Measurements from ENCODE around the gene IREB2. TPM values are rescaled to one million over a fixed set of nuclear protein-coding genes. Genes with fewer than 3 reads are reported as not detected.

Gene IREB2
- total and polyA plus RNA-seq, 3 experiments from 2014 or later = 18.5 to 69.3 (median 62.2) TPM

- DNase-seq = no peak
- no peak overlapping the region for H3K4me3 Mint-ChIP-seq
- Histone ChIP-seq H3K36me3 (ENCODE audit: insufficient read depth, low read length) (peaks cover 27% of the 10 kb centered on the region), H3K9me3 (ENCODE audit: low read length) (no peaks in the 10 kb centered on the region), H3K27me3 (ENCODE audit: insufficient read depth, low read length, poor library complexity, severe bottlenecking) (no peaks in the 10 kb centered on the region), H3K27ac (ENCODE audit: low read depth, low read length) (no peak overlapping the region), H3K4me1 (ENCODE audit: insufficient read depth, low read length) (no peaks in the 10 kb centered on the region), H3K4me3 (ENCODE audit: low read length) (no peak overlapping the region)
- no peaks in the 10 kb centered on the region for H3K9me3 Mint-ChIP-seq
- H3K27ac Mint-ChIP-seq = no peak overlapping the region
- peaks cover 3 to 66% (median 9%) of the 10 kb centered on the region in 3 donors for H3K36me3 Mint-ChIP-seq
- ChIA-PET CTCF (no interaction called here), POLR2A (no interaction called here)
- H3K27me3 Mint-ChIP-seq = no peaks in the 10 kb centered on the region
- no peaks in the 10 kb centered on the region for H3K4me1 Mint-ChIP-seq
These were observed 39.3 kb downstream of the IREB2 start for GRCh38 chr15:78477295-78477694.

- Histone ChIP-seq H3K4me1 (ENCODE audit: insufficient read depth, low read length) (no peaks in the 10 kb centered on the region), H3K27me3 (ENCODE audit: insufficient read depth, low read length, poor library complexity, severe bottlenecking) (no peaks in the 10 kb centered on the region), H3K4me3 (ENCODE audit: low read length) (no peak overlapping the region), H3K36me3 (ENCODE audit: insufficient read depth, low read length) (peaks cover 28% of the 10 kb centered on the region), H3K9me3 (ENCODE audit: low read length) (no peaks in the 10 kb centered on the region), H3K27ac (ENCODE audit: low read depth, low read length) (no peak overlapping the region)
- ChIA-PET POLR2A (interaction anchor here (0.7 kb wide), 1 partner anchor 48 kb away, joined by 6 read pairs; no protein-coding TSS in a partner anchor), CTCF (no interaction called here)
- Mint-ChIP-seq H3K4me1 (no peaks in the 10 kb centered on the region), H3K36me3 (peaks cover 3 to 67% (median 15%) of the 10 kb centered on the region in 3 donors), H3K27me3 (no peaks in the 10 kb centered on the region), H3K27ac (no peak overlapping the region), H3K9me3 (no peaks in the 10 kb centered on the region), H3K4me3 (no peak overlapping the region)
- DNase-seq = no peak
These were observed 41.6 kb downstream of the IREB2 start for GRCh38 chr15:78479650-78480049.

GRCh38 chr15:78481917-78482316, 43.9 kb downstream of the IREB2 start:
- Mint-ChIP-seq H3K27me3 (no peaks in the 10 kb centered on the region), H3K36me3 (peaks cover 0 to 75% (median 15%) of the 10 kb centered on the region in 3 donors), H3K27ac (peak overlapping the region in 2 of 8 donors; percentile 33 to 64), H3K4me1 (no peaks in the 10 kb centered on the region), H3K9me3 (no peaks in the 10 kb centered on the region), H3K4me3 (no peak overlapping the region)
- H3K36me3 ChIP-seq (ENCODE audit: insufficient read depth, low read length) = peaks cover 34% of the 10 kb centered on the region
- ChIA-PET POLR2A (no interaction called here), CTCF (no interaction called here)
- no peaks in the 10 kb centered on the region for H3K27me3 ChIP-seq (ENCODE audit: insufficient read depth, low read length, poor library complexity, severe bottlenecking)
- no peak overlapping the region for H3K27ac ChIP-seq (ENCODE audit: low read depth, low read length)
- no peaks in the 10 kb centered on the region for H3K9me3 ChIP-seq (ENCODE audit: low read length)
- no peak for DNase-seq
- no peaks in the 10 kb centered on the region for H3K4me1 ChIP-seq (ENCODE audit: insufficient read depth, low read length)
- H3K4me3 ChIP-seq (ENCODE audit: low read length) = no peak overlapping the region

- Histone ChIP-seq H3K4me1 (ENCODE audit: insufficient read depth, low read length) (peaks cover 3% of the 10 kb centered on the region), H3K9me3 (ENCODE audit: low read length) (no peaks in the 10 kb centered on the region), H3K27me3 (ENCODE audit: insufficient read depth, low read length, poor library complexity, severe bottlenecking) (no peaks in the 10 kb centered on the region), H3K4me3 (ENCODE audit: low read length) (no peak overlapping the region), H3K27ac (ENCODE audit: low read depth, low read length) (no peak overlapping the region), H3K36me3 (ENCODE audit: insufficient read depth, low read length) (peaks cover 18% of the 10 kb centered on the region)
- Mint-ChIP-seq H3K27ac (peak overlapping the region in 4 of 8 donors; percentile 4 to 54 (median 24)), H3K27me3 (no peaks in the 10 kb centered on the region), H3K36me3 (peaks cover 6 to 89% (median 39%) of the 10 kb centered on the region in 3 donors), H3K4me1 (peaks cover 3 to 13% (median 10%) of the 10 kb centered on the region in 3 donors), H3K9me3 (no peaks in the 10 kb centered on the region), H3K4me3 (no peak overlapping the region)
- DNase-seq = no peak
- POLR2A ChIA-PET = no interaction called here
- CTCF ChIA-PET = no interaction called here
These were observed 54.9 kb downstream of the IREB2 start for GRCh38 chr15:78492872-78493271.

DNA sequence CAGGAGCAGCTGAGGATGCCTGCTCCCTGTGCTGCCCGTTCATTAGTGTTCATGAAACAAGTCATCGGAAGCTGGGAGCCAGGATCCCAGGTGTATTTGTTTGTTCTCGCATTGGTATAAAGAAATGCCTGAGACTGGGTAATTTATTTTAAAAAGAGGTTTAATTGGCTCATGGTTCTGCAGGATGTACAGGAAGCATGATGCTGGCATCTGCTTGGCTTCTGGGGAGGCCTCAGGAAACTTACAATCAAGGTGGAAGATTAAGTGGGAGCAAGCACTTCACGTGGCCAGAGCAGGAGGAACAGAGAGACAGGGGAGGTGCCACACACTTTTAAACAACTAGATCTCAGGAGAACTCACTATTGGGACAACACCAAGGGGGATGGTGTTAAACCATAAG, 63.8 kb downstream of the IREB2 start:
- no peaks in the 10 kb centered on the region for H3K27me3 ChIP-seq (ENCODE audit: insufficient read depth, low read length, poor library complexity, severe bottlenecking)
- H3K36me3 Mint-ChIP-seq = peaks cover 8 to 43% (median 14%) of the 10 kb centered on the region in 3 donors
- H3K4me1 Mint-ChIP-seq = peaks cover 3 to 6% (median 4%) of the 10 kb centered on the region in 3 donors
- POLR2A ChIA-PET = no interaction called here
- H3K36me3 ChIP-seq (ENCODE audit: insufficient read depth, low read length) = no peaks in the 10 kb centered on the region
- DNase-seq = no peak
- H3K9me3 ChIP-seq (ENCODE audit: low read length) = no peaks in the 10 kb centered on the region
- H3K9me3 Mint-ChIP-seq = peaks cover 0 to 4% (median 0%) of the 10 kb centered on the region in 5 donors
- no peak overlapping the region for H3K27ac ChIP-seq (ENCODE audit: low read depth, low read length)
- CTCF ChIA-PET = no interaction called here
- H3K4me3 ChIP-seq (ENCODE audit: low read length) = no peak overlapping the region
- H3K27me3 Mint-ChIP-seq = peaks cover 0 to under 1% of the 10 kb centered on the region in 2 donors
- no peak overlapping the region for H3K4me3 Mint-ChIP-seq
- H3K4me1 ChIP-seq (ENCODE audit: insufficient read depth, low read length) = no peaks in the 10 kb centered on the region
- peak overlapping the region in 2 of 8 donors; percentile 14 to 23 for H3K27ac Mint-ChIP-seq

GRCh38 chr15:78502641-78503040, 64.6 kb downstream of the IREB2 start:
- H3K27ac ChIP-seq (ENCODE audit: low read depth, low read length) = no peak overlapping the region
- Mint-ChIP-seq H3K27ac (peak overlapping the region in 1 of 8 donors; percentile 23), H3K4me1 (peaks cover 5 to 10% (median 8%) of the 10 kb centered on the region in 3 donors), H3K4me3 (no peak overlapping the region), H3K27me3 (peaks cover 0 to 3% of the 10 kb centered on the region in 2 donors), H3K9me3 (peaks cover 0 to 4% (median 0%) of the 10 kb centered on the region in 5 donors), H3K36me3 (peaks cover 6 to 40% (median 14%) of the 10 kb centered on the region in 3 donors)
- ChIA-PET CTCF (no interaction called here), POLR2A (no interaction called here)
- no peaks in the 10 kb centered on the region for H3K36me3 ChIP-seq (ENCODE audit: insufficient read depth, low read length)
- H3K4me1 ChIP-seq (ENCODE audit: insufficient read depth, low read length) = peaks cover under 1% of the 10 kb centered on the region
- H3K4me3 ChIP-seq (ENCODE audit: low read length) = no peak overlapping the region
- no peak for DNase-seq
- H3K27me3 ChIP-seq (ENCODE audit: insufficient read depth, low read length, poor library complexity, severe bottlenecking) = no peaks in the 10 kb centered on the region
- no peaks in the 10 kb centered on the region for H3K9me3 ChIP-seq (ENCODE audit: low read length)

DNA sequence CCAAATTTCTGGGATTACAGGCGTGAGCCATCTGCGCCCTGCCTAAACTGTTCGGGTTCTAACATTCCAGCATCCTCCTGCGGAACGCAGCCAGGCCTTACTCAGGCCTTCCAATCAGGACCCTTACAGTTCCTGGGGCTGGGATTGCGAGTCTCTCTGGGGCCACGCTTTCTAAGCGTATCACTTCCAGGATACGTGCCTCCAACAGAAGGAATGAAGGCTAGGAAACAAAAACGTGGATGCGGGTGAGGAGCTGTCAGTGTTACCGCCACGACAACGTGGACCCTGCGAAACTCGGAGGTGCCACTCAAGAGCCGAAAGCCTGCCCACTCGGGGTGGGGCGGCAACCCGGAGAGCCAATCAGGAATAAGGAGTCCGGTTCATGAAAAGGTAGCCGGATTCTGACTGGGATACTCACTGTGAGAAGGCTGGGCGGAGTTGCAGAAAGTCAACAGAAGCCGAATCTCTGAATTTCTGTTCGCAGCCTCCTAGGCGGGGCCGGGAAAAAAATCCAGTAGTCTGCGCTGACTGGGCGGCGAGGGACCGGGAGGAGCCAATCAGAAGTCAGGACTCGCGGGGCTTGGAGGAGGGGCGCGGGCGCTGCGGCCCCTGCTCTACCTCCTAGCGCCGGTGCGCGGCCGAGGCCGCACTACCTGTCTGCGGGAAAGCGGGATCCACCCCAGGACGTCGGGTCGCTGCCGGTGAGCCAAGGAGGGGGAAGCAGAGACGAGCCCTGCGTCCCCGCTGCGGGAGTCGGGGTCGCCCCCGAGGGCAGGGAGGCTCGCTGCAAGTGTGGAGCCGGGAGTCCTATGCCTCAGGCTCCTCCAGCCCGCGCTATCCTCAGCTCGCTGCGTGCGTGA, 69.2 kb downstream of the IREB2 start, which contains the start of gene HYKK:
TSS of gene HYKK (plus strand) at position 607 of the 860 bp plus-strand sequence. CDS start 5,512 bp downstream, outside the sequence.
- Mint-ChIP-seq H3K36me3 (peaks cover 0 to 6% (median 0%) of the 10 kb centered on the region in 3 donors), H3K27ac (peak within 1 kb of the TSS in 7 of 8 donors; percentile 28 to 86 (median 68)), H3K4me1 (peaks cover 17 to 27% (median 25%) of the 10 kb centered on the region in 3 donors), H3K9me3 (no peaks in the 10 kb centered on the region), H3K27me3 (peaks cover 4 to 6% of the 10 kb centered on the region in 2 donors), H3K4me3 (peak within 1 kb of the TSS; percentile 87 to 94 (median 93))
- Histone ChIP-seq H3K4me1 (ENCODE audit: insufficient read depth, low read length) (peaks cover 9% of the 10 kb centered on the region), H3K4me3 (ENCODE audit: low read length) (peak within 1 kb of the TSS; percentile 83), H3K36me3 (ENCODE audit: insufficient read depth, low read length) (no peaks in the 10 kb centered on the region), H3K9me3 (ENCODE audit: low read length) (no peaks in the 10 kb centered on the region), H3K27me3 (ENCODE audit: insufficient read depth, low read length, poor library complexity, severe bottlenecking) (no peaks in the 10 kb centered on the region), H3K27ac (ENCODE audit: low read depth, low read length) (no peak within 1 kb of the TSS)
- ChIA-PET CTCF (no interaction called here), POLR2A (interaction anchor here (1.4 kb wide), 1 partner anchor 33 kb away, joined by 8 read pairs; the partner anchor contains the start of gene PSMA4)
- DNase-seq = peak; percentile 38 to 75 (median 62)

GRCh38 chr15:78507831-78508160, 69.8 kb downstream of the IREB2 start:
- POLR2A ChIA-PET = interaction anchor here (1.4 kb wide), 1 partner anchor 33 kb away, joined by 8 read pairs; the partner anchor contains the start of gene PSMA4
- no peak for DNase-seq
- Mint-ChIP-seq H3K9me3 (no peaks in the 10 kb centered on the region), H3K4me3 (peak overlapping the region; percentile 87 to 94 (median 93)), H3K27me3 (peaks cover 4 to 6% of the 10 kb centered on the region in 2 donors), H3K27ac (peak overlapping the region in 5 of 8 donors; percentile 17 to 71 (median 54)), H3K36me3 (peaks cover 0 to 6% (median 0%) of the 10 kb centered on the region in 3 donors), H3K4me1 (peaks cover 17 to 27% (median 25%) of the 10 kb centered on the region in 3 donors)
- peak overlapping the region; percentile 83 for H3K4me3 ChIP-seq (ENCODE audit: low read length)
- CTCF ChIA-PET = interaction anchor here (1.9 kb wide), 1 partner anchor 32 kb away, joined by 5 read pairs; the partner anchor contains the start of gene PSMA4
- H3K4me1 ChIP-seq (ENCODE audit: insufficient read depth, low read length) = peaks cover 9% of the 10 kb centered on the region
- H3K36me3 ChIP-seq (ENCODE audit: insufficient read depth, low read length) = no peaks in the 10 kb centered on the region
- H3K27me3 ChIP-seq (ENCODE audit: insufficient read depth, low read length, poor library complexity, severe bottlenecking) = no peaks in the 10 kb centered on the region
- H3K9me3 ChIP-seq (ENCODE audit: low read length) = no peaks in the 10 kb centered on the region
- no peak overlapping the region for H3K27ac ChIP-seq (ENCODE audit: low read depth, low read length)
